ENCODE measurements around the gene UCKL1.
"Not testable (repeated sequence)": the region's sequence is repeated elsewhere in the genome, so short reads cannot be mapped to it uniquely, and the experiment has no call there.

UCKL1 gene

DNA sequence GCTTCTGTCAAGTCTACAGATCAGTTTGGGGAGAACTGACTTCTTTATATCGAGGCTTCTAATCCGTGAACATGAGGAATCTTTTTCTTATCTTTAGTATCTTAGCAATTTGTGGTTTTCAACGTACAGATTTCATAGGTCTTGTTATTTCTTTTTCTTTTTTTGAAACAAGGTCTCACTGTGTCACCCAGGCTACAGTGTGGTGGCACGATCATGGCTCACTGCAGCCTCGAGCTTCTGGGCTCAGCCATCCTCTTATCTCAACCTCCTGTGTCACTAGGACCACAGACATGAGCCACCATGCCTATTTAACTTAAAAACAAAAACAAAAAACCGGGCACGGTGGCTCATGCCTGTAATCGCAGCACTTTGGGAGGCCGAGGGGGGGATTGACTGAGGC, 32.0 kb downstream of the UCKL1 start:
- H3K4me3 ChIP-seq = no peak overlapping the region
- H3K9ac ChIP-seq = peak overlapping the region; percentile 39
- H3K27ac ChIP-seq = peak overlapping the region; percentile 12
- peaks cover 100% of the 10 kb centered on the region for H4K20me1 ChIP-seq
- peak overlapping the region; percentile 75 for H3K4me2 ChIP-seq
- H3K27me3 ChIP-seq = no peaks in the 10 kb centered on the region
- H3K9me3 ChIP-seq = no peaks in the 10 kb centered on the region
- peaks cover 61% of the 10 kb centered on the region for H3K4me1 ChIP-seq
- no peak for TF ChIP-seq Cebpa-rat (IDR thresholded peaks at IDR 0.05)
- peaks cover 62% of the 10 kb centered on the region for H3K36me3 ChIP-seq

DNA sequence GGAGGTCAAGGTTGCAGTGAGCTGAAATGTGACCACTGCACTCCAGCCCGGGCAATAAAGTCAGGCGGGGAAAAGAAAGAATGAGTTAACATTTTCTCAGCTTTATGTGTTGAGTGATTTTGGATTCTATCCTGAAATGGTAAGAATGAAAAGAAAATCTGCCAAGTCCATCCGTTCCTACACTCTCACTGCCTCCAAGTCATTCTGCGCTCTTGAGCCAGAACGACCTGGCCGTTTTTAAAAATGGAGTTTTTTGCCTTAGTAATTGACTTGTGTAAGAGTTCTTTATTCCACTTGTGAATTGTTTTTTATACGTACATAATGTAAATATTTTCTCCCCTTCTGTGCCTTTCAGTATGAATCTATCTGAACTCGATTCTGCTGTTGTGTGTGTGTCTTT, 32.6 kb downstream of the UCKL1 start:
- Histone ChIP-seq H4K20me1 (peaks cover 100% of the 10 kb centered on the region), H3K27ac (peak overlapping the region; percentile 12; the same call in 1 of the 2 replicates), H3K4me1 (peaks cover 62% of the 10 kb centered on the region), H3K27me3 (no peaks in the 10 kb centered on the region), H3K9ac (peak overlapping the region; percentile 39), H3K4me2 (peak overlapping the region; percentile 75), H3K9me3 (no peaks in the 10 kb centered on the region), H3K4me3 (no peak overlapping the region), H3K36me3 (peaks cover 62% of the 10 kb centered on the region)
- no peak for TF ChIP-seq Cebpa-rat (IDR thresholded peaks at IDR 0.05)

DNA sequence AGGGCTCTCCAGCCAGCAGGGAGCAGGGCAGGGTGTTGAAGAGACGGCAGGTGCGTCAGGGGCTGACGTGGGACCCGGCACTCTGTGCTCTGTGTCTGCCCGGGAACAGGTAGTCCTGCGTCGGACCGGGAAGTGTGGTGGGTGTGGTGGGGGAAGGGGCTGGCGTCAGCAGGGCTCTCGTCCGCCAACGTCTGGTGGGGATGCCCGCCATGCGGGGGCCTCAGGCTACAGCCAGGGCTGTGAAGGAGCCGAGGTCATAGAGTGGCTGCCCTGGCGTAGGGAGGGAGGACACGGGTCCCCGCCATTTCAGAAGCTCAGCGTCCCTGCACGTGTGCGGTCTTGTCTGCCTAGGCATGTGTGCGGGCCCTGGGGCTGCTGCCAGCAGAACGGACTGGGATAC, 36.0 kb downstream of the UCKL1 start:
- Histone ChIP-seq H3K27ac (no peak overlapping the region), H4K20me1 (peaks cover 99% of the 10 kb centered on the region), H3K36me3 (peaks cover 70% of the 10 kb centered on the region), H3K4me3 (no peak overlapping the region), H3K4me2 (no peak overlapping the region), H3K9me3 (peaks cover 21% of the 10 kb centered on the region), H3K27me3 (no peaks in the 10 kb centered on the region), H3K4me1 (peaks cover 54% of the 10 kb centered on the region), H3K9ac (no peak overlapping the region)
- no peak for TF ChIP-seq Cebpa-rat (IDR thresholded peaks at IDR 0.05)

DNA sequence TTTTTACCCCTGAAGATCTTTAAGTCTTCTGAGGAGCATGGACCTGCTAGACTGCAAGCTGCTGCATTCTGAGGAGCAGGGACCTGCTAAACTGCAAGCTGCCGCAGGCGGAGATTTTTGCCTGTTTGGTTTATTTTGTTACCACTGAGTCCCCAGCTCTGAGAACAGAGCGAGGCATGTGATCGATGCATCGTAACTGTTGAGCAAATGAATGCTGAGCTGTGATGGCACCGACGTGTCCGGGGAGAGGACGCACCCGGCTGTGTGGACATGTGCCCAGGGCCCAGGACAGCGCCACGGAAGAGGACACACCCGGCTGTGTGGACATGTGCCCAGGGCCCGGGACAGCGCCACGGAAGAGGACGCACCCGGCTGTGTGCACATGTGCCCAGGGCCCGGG, 37.1 kb downstream of the UCKL1 start:
- H3K9me3 ChIP-seq = peaks cover 32% of the 10 kb centered on the region
- no peak overlapping the region for H3K4me3 ChIP-seq
- TF ChIP-seq Cebpa-rat (IDR thresholded peaks at IDR 0.05) = no peak
- peaks cover 43% of the 10 kb centered on the region for H3K4me1 ChIP-seq
- no peaks in the 10 kb centered on the region for H3K27me3 ChIP-seq
- H3K4me2 ChIP-seq = no peak overlapping the region
- no peak overlapping the region for H3K27ac ChIP-seq
- H4K20me1 ChIP-seq = peaks cover 99% of the 10 kb centered on the region
- peaks cover 81% of the 10 kb centered on the region for H3K36me3 ChIP-seq
- no peak overlapping the region; the same call in 1 of the 2 replicates for H3K9ac ChIP-seq

DNA sequence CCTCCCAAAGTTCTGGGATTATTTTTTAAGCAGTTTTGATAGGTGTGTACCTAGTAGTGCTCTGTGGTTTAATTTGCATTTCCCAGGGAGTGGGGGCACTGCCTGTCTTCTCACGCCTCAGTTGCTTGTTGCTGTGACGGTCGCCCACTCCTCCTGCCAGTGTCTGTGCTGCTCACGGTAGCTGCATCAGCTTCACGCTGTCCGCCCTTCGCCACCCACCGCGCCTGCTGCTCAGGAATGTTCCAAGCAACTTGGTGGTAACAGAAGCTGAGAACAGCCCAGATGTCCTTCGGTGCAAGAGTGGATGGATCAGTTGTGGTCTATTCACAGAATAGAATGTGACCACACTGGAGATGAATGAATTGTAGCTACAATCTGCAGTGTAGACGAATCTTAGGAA, 38.4 kb downstream of the UCKL1 start:
- Histone ChIP-seq H3K4me2 (peak overlapping the region; percentile 31), H3K36me3 (peaks cover 90% of the 10 kb centered on the region), H3K4me1 (peaks cover 41% of the 10 kb centered on the region), H3K27me3 (no peaks in the 10 kb centered on the region), H3K9ac (peak overlapping the region; percentile 9; the same call in 1 of the 2 replicates), H3K27ac (no peak overlapping the region), H3K4me3 (no peak overlapping the region), H3K9me3 (peaks cover 42% of the 10 kb centered on the region), H4K20me1 (peaks cover 99% of the 10 kb centered on the region)
- no peak for TF ChIP-seq Cebpa-rat (IDR thresholded peaks at IDR 0.05)

DNA sequence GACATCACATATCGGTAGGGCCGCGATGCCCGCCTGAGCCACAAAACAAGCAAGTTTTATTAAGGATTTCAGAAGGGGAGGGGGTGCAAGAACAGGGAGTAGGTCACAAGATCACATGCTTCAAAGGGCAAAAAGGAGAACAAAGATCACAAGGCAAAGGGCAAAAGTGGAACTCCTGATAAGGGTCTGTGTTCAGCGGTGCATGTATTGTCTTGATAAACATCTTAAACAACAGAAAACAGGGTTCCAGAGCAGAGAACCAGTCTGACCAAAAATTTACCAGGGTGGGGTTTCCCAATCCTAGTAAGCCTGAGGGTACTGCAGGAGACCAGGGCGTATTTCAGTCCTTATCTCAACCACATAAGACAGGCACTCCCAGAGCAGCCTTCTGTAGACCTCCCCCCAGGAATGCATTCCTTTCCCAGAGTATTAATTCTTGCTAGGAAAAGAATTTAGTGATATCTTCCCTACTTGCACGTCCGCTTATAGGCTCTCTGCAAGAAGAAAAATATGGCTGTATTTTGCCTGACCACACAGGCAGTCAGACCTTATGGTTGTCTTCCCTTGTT, 39.8 kb downstream of the UCKL1 start:
- H3K4me2 ChIP-seq, H3K9ac ChIP-seq, H3K27ac ChIP-seq, H3K27me3 ChIP-seq: not testable (repeated sequence)
- peaks cover 99% of the 10 kb centered on the region for H4K20me1 ChIP-seq
- peaks cover 86% of the 10 kb centered on the region for H3K36me3 ChIP-seq
- peaks cover 42% of the 10 kb centered on the region for H3K9me3 ChIP-seq
- peak overlapping the region; percentile 18; the same call in 1 of the 2 replicates for H3K4me3 ChIP-seq
- H3K4me1 ChIP-seq = peaks cover 45% of the 10 kb centered on the region

DNA sequence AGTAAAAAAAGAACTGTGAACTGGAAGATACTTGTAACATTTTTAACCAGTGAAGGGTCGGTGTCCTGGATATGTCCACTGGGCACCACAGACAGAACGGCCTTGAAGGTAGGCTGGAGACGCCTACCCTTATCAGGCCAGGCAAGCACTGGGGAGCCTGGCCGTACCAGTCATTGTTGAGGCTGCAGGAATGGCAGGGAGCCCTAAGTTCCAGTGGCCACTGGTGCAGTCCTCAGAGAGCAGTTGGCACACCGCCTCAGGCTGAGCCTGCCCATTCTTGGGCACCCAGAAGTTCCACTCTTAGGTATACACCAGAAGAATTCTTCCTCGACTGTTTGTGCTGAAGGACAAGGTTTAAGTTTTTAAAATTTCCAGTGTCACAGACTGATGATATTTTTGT, 40.7 kb downstream of the UCKL1 start:
- no peak for TF ChIP-seq Cebpa-rat (IDR thresholded peaks at IDR 0.05)
- no peak overlapping the region for H3K4me2 ChIP-seq
- 0 out of 2 replicates have a peak overlapping the region, but pooled peaks have one; percentile 18 for H3K4me3 ChIP-seq
- H3K9me3 ChIP-seq = peaks cover 42% of the 10 kb centered on the region
- H3K4me1 ChIP-seq = peaks cover 55% of the 10 kb centered on the region
- peaks cover 99% of the 10 kb centered on the region for H4K20me1 ChIP-seq
- H3K27ac ChIP-seq = no peak overlapping the region
- H3K27me3 ChIP-seq = no peaks in the 10 kb centered on the region
- H3K36me3 ChIP-seq = peaks cover 77% of the 10 kb centered on the region
- no peak overlapping the region for H3K9ac ChIP-seq

DNA sequence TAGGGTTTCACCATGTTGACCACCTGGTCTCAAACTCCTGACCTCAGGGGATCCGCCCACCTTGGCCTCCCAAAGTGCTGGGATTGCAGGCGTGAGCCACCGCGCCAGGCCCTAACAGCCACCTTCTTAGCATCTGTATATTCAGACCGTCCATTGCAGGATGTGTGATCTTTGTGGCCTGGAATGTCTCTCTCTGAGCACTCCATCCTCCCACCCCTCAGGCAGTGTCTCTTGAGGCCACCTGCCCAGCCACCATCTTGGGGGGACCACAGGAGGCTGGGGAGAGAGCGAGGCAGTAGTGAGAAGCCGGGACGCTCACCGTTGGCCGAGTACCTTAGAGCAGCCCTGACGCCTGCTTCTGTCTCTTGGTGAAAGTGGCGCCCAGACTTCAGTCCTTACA, 42.4 kb downstream of the UCKL1 start:
- H3K4me1 ChIP-seq = peaks cover 71% of the 10 kb centered on the region
- peaks cover 99% of the 10 kb centered on the region for H4K20me1 ChIP-seq
- H3K9ac ChIP-seq = no peak overlapping the region
- H3K27me3 ChIP-seq = no peaks in the 10 kb centered on the region
- peaks cover 42% of the 10 kb centered on the region for H3K9me3 ChIP-seq
- H3K27ac ChIP-seq = no peak overlapping the region
- no peak overlapping the region for H3K4me2 ChIP-seq
- H3K36me3 ChIP-seq = peaks cover 61% of the 10 kb centered on the region
- no peak for TF ChIP-seq Cebpa-rat (IDR thresholded peaks at IDR 0.05)
- no peak overlapping the region for H3K4me3 ChIP-seq

DNA sequence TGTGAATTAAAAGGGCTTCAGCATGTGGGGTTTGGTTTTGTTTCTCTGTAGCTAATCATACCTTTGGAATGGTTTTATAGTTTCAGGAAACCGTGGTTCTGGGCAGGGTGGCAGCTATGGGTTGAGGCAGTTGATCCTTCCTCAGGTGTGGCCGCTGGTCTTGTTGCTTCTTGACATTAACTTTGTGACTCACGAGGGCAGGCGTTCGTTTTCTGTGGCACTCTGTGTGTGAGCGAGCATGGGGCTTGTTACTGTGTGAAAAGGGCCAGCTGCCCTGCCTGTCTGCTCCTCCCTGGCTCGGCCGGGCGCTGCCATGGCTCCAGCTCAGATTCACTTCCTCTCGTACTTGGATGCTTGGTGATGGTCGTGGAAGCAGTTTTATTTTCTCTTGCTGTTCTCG, 45.0 kb downstream of the UCKL1 start:
- H3K9me3 ChIP-seq = peaks cover 30% of the 10 kb centered on the region
- H3K4me3 ChIP-seq = no peak overlapping the region
- TF ChIP-seq Cebpa-rat (IDR thresholded peaks at IDR 0.05) = no peak
- peaks cover 99% of the 10 kb centered on the region for H4K20me1 ChIP-seq
- H3K27ac ChIP-seq = no peak overlapping the region
- peak overlapping the region; percentile 23 for H3K4me2 ChIP-seq
- peaks cover 69% of the 10 kb centered on the region for H3K4me1 ChIP-seq
- H3K9ac ChIP-seq = no peak overlapping the region
- no peaks in the 10 kb centered on the region for H3K27me3 ChIP-seq
- H3K36me3 ChIP-seq = peaks cover 37% of the 10 kb centered on the region

DNA sequence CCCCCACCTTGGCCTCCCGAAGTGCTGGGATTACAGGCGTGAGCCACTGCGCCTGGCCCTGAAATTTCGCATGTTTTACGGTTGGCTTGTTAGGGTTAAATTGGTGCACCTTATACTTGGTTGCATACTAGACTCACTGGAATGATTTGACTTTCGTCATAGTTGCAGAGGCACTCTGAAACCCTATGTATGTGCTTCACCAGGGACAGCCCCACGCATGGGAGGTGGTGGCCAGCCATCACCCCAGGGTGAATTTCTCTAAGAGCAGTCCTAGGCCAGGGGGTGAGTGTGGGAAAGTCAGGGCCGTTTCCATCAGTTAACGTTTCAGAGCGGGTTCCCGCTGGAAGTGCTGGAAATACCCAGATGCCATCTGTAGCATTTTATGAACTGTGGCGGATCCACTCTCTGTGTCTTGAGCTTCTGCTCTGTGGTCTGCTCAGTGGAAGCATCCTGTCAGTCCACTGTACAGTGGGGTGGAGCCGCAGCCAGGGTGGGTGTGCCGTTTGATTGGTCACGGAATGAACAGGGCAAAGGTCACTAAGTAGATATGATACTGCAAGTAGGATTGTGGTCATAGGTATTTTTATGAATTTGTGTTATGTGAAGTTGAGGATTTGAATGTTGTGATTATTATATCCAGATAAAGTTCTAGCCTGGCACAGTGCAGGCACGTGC, 48.1 kb downstream of the UCKL1 start:
- 0 out of 2 replicates have a peak, but pooled peaks cover under 1% of the 10 kb centered on the region for H3K9me3 ChIP-seq
- no peak overlapping the region for H3K9ac ChIP-seq
- peak overlapping the region; percentile 36; the same call in 1 of the 2 replicates for H3K27ac ChIP-seq
- H3K36me3 ChIP-seq = peaks cover 21% of the 10 kb centered on the region
- H3K27me3 ChIP-seq = no peaks in the 10 kb centered on the region
- H3K4me1 ChIP-seq = peaks cover 78% of the 10 kb centered on the region
- 0 out of 2 replicates have a peak overlapping the region, but pooled peaks have one; percentile 14 for H3K4me2 ChIP-seq
- peaks cover 100% of the 10 kb centered on the region for H4K20me1 ChIP-seq
- no peak for TF ChIP-seq Cebpa-rat (IDR thresholded peaks at IDR 0.05)
- H3K4me3 ChIP-seq = no peak overlapping the region

Measured in BLaER1 (cell line).